Stomach (tissue), 19 donors: ENCODE measurements around the gene MTA2. TPM values are rescaled to one million over a fixed set of nuclear protein-coding genes. Genes with fewer than 3 reads are reported as not detected.
"Not testable (repeated sequence)": the region's sequence is repeated elsewhere in the genome, so short reads cannot be mapped to it uniquely, and the experiment has no call there.

Source experiments
- DNase-seq, 2 donors: peaks; one replicate each; pipeline versions ENCODE4 v3.0.0 to v3.0.0-alpha.2; 2013 to 2019
- H3K27ac ChIP-seq, 5 donors: fragments of 200-600 bp in 4 of 5; sonication (generic) in 4 of 5; one replicate each; pipeline ENCODE4 v1.5.1; 2013 to 2019; ENCODE audit warnings: mild to moderate bottlenecking in 1 of 5, moderate library complexity in 1 of 5
- H3K27me3 ChIP-seq, 3 donors: fragments of 200-600 bp; sonication (generic); one replicate each; pipeline ENCODE4 v1.5.1; 2017 to 2019; ENCODE audit warnings: mixed run types in 1 of 3
- H3K36me3 ChIP-seq, 4 donors: fragments of 200-600 bp; sonication (generic); 1 replicate in 3 of 4; 2 replicates in 1 of 4; pipeline ENCODE4 v1.5.1; 2016 to 2019
- H3K4me1 ChIP-seq, 4 donors: fragments of 200-600 bp; sonication (generic); one replicate each; pipeline ENCODE4 v1.5.1; 2016 to 2019
- H3K4me3 ChIP-seq, 4 donors: fragments of 200-600 bp; sonication (generic) in 3 of 4; one replicate each; pipeline ENCODE4 v1.5.1; 2016 to 2019; ENCODE audit warnings: mild to moderate bottlenecking in 1 of 4
- H3K9me3 ChIP-seq, 4 donors: fragments of 200-600 bp; sonication (generic); one replicate each; pipeline ENCODE4 v1.5.1; 2016 to 2019
- CTCF ChIP-seq, 7 experiments: fragments of 450-650 bp in 4 of 7; fragments of 200-600 bp in 3 of 7; sonication (generic) in 3 of 7; IDR thresholded peaks; one replicate each; pipeline ENCODE4 v1.5.1; 2016 to 2019; ENCODE audit warnings: antibody characterized with exemption in 7 of 7, control low read depth in 2 of 7, mild to moderate bottlenecking in 1 of 7
- EP300 ChIP-seq: sonication (generic); formaldehyde crosslinking; IDR thresholded peaks from one replicate; pipeline ENCODE4 v1.6.1; 2017; ENCODE audit warnings: antibody characterized with exemption
- POLR2A ChIP-seq, 4 donors: fragments of 450-650 bp; IDR thresholded peaks; one replicate each; pipeline ENCODE4 v1.6.1; 2016; ENCODE audit warnings: antibody characterized with exemption in 4 of 4, control low read depth in 2 of 4, mild to moderate bottlenecking in 1 of 4, moderate library complexity in 1 of 4
- POLR2AphosphoS5 ChIP-seq, 3 donors: sonication (generic); formaldehyde crosslinking; IDR thresholded peaks; one replicate each; pipeline ENCODE4 v1.6.1; 2016; ENCODE audit warnings: antibody characterized with exemption in 3 of 3
- WGBS, 5 donors: extraction: QIAGEN DNeasy Blood & Tissue Kit in 3 of 5; methylation state at CpG; one replicate each; pipeline versions ENCODE4 v1.1.5 to v1.1.7; 2013 to 2018; 5-methylcytosine and 5-hydroxymethylcytosine counted together
- intact Hi-C: fragments of 100-400 bp; cut with DNase I; formaldehyde crosslinking; loops from one replicate; pipeline ENCODE4 v1.15.1; 2023; ENCODE audit warnings: low total_unique reads
- long read RNA-seq, 10 donors: transcript quantifications; one replicate each; lab custom pipeline, GENCODE V29; 2026
- polyA plus RNA-seq, 3 donors: library from polyadenylated mRNA; stranded (reverse); fragments of 200-250 nt; gene quantifications; one replicate each; pipeline ENCODE4 v1.2.3, GENCODE V29; 2013
- total RNA-seq, 5 donors: library from RNA; depleted of rRNA; stranded (reverse); fragments of >200 nt; gene quantifications; one replicate each; pipeline versions ENCODE4 v1.1.0 to v1.2.3, GENCODE V29; 2014 to 2016
- donor health status: healthy with polysubstance abuse.
- donor health status: Bipolar disorder and iron deficiency.
- donor health status: healthy.

MTA2 gene
- total RNA-seq (100 to 1,000 TPM in 1 of 5 donors, 10 to 100 TPM in 4; 53.9 to 110 (median 85.3) TPM), polyA plus RNA-seq (10 to 100 TPM; 32.8 to 44.6 (median 34.7) TPM)
- long read RNA-seq, donor 1 = 0 reads
- long read RNA-seq, donor 2, partial matches to known transcripts = 0 of 1 reads
- long read RNA-seq, donor 2, other reads (novel, unspliced or antisense) = 0 of 1 reads
- long read RNA-seq, donor 3 = 0 reads
- long read RNA-seq, donor 4 = 0 reads
- long read RNA-seq, donor 5, partial matches to known transcripts = 8 of 8 reads
- long read RNA-seq, donor 5, other reads (novel, unspliced or antisense) = 0 of 8 reads
- long read RNA-seq, donor 6, partial matches to known transcripts = 14 of 15 reads
- long read RNA-seq, donor 6, other reads (novel, unspliced or antisense) = 0 of 15 reads
- long read RNA-seq, donor 7, partial matches to known transcripts = 15 of 16 reads
- long read RNA-seq, donor 7, other reads (novel, unspliced or antisense) = 0 of 16 reads
- long read RNA-seq, donor 8, partial matches to known transcripts = 39 of 42 reads
- long read RNA-seq, donor 8, other reads (novel, unspliced or antisense) = 0 of 42 reads
- long read RNA-seq, donor 9, partial matches to known transcripts = 0 of 1 reads
- long read RNA-seq, donor 9, other reads (novel, unspliced or antisense) = 0 of 1 reads
- long read RNA-seq, donor 10 = 0 reads

- Histone ChIP-seq H3K36me3 (peaks cover 32 to 58% (median 50%) of the 10 kb centered on the region in 4 donors), H3K4me3 (peak within 1 kb of the TSS; percentile 69 to 100 (median 86)), H3K9me3 (no peaks in the 10 kb centered on the region), H3K27me3 (no peaks in the 10 kb centered on the region), H3K4me1 (peaks cover 29 to 68% (median 42%) of the 10 kb centered on the region in 4 donors), H3K27ac (peak within 1 kb of the TSS; percentile 96 to 98 (median 96))
- intact Hi-C loops = no loop called here
- WGBS, 5 donors = 0 to 1% (median 0%) methylated on average over 28 to 83 of the region's 83 CpGs
- peak; percentile 97 to 99 for DNase-seq
- TF ChIP-seq POLR2A (IDR thresholded peaks at IDR 0.05) = peak in 1 of 4 donors; percentile 18
- peak in 2 of 3 donors; percentile 75 to 86 for TF ChIP-seq POLR2AphosphoS5 (IDR thresholded peaks at IDR 0.05)
- TF ChIP-seq CTCF (IDR thresholded peaks at IDR 0.05) = no peak
- no peak for TF ChIP-seq EP300
These were observed at the start of gene MTA2 for GRCh38 chr11:62601372-62602140. TSS of gene MTA2 (minus strand) at chr11:62601865. CDS start at chr11:62601450, 415 bp downstream.

GRCh38 chr11:62650283-62650682 is 48.6 kb upstream of the MTA2 start:
- H3K9me3 ChIP-seq, intact Hi-C loops, H3K27ac ChIP-seq, H3K4me3 ChIP-seq, H3K27me3 ChIP-seq, DNase-seq: not testable (repeated sequence)
- 90 to 92% (median 90%) methylated on average over 12 of the region's 12 CpGs for WGBS, 5 donors
- peaks cover 27 to 50% (median 41%) of the 10 kb centered on the region in 4 donors for H3K4me1 ChIP-seq
- H3K36me3 ChIP-seq = peaks cover 21 to 31% (median 28%) of the 10 kb centered on the region in 4 donors

- no peaks in the 10 kb centered on the region for H3K27me3 ChIP-seq
- DNase-seq = no peak
- no peak overlapping the region for H3K4me3 ChIP-seq
- WGBS, 5 donors = 83 to 91% (median 90%) methylated on average over 9 to 11 of the region's 11 CpGs
- no peaks in the 10 kb centered on the region for H3K9me3 ChIP-seq
- H3K27ac ChIP-seq = no peak overlapping the region
- TF ChIP-seq EP300 (no peak), POLR2A (IDR thresholded peaks at IDR 0.05) (no peak), POLR2AphosphoS5 (IDR thresholded peaks at IDR 0.05) (no peak), CTCF (IDR thresholded peaks at IDR 0.05) (no peak)
- peaks cover 34 to 55% (median 49%) of the 10 kb centered on the region in 4 donors for H3K4me1 ChIP-seq
- peaks cover 21 to 35% (median 30%) of the 10 kb centered on the region in 4 donors for H3K36me3 ChIP-seq
- intact Hi-C loops = no loop called here
These were observed 47.8 kb upstream of the MTA2 start for GRCh38 chr11:62649486-62649885.

GRCh38 chr11:62648967-62649364 is 47.3 kb upstream of the MTA2 start:
- Histone ChIP-seq H3K4me1 (peaks cover 34 to 59% (median 52%) of the 10 kb centered on the region in 4 donors), H3K4me3 (no peak overlapping the region), H3K27ac (no peak overlapping the region), H3K27me3 (no peaks in the 10 kb centered on the region), H3K9me3 (no peaks in the 10 kb centered on the region), H3K36me3 (peaks cover 26 to 40% (median 35%) of the 10 kb centered on the region in 4 donors)
- DNase-seq = no peak
- intact Hi-C loops = no loop called here
- 87 to 91% (median 90%) methylated on average over 9 to 11 of the region's 11 CpGs for WGBS, 5 donors
- no peak for TF ChIP-seq EP300
- TF ChIP-seq CTCF (IDR thresholded peaks at IDR 0.05) = no peak
- no peak for TF ChIP-seq POLR2A (IDR thresholded peaks at IDR 0.05)
- TF ChIP-seq POLR2AphosphoS5 (IDR thresholded peaks at IDR 0.05) = no peak
